Panc1 (cell line): ENCODE measurements around the gene ADCY4. TPM values are rescaled to one million over a fixed set of nuclear protein-coding genes. Genes with fewer than 3 reads are reported as not detected.
A peak's percentile ranks its signal among the peaks of the same experiment; 100 is the strongest.

Experiments
- ATAC-seq: fragments of 200-7000 bp; cut with Tn5 transposase; 2 replicates; pipeline ENCODE4 v1.9.1; 2020; ENCODE audit warnings: mild to moderate bottlenecking, moderate library complexity
- BruUV-seq: library from RNA; stranded (reverse); fragments of 400-500 nt; replicated peaks from 2 replicates; lab custom pipeline; 2021; lab: Mats Ljungman, UMichigan
- CTCF ChIA-PET: fragments of 300-600 bp; sonication (Branson Sonifier 250); formaldehyde crosslinking; loops from one replicate; lab custom pipeline; 2022; ENCODE audit warnings: antibody characterized with exemption; lab: Charles Lee
- POLR2A ChIA-PET: fragments of 300-600 bp; sonication (Branson Sonifier 250); formaldehyde crosslinking; loops from one replicate; lab custom pipeline; 2022; ENCODE audit warnings: antibody characterized with exemption; lab: Charles Lee
- DNase-seq: peaks from one replicate; pipeline ENCODE4 v3.0.0-alpha.2; 2010; ENCODE audit warnings: low read depth, low spot score
- H3K27ac ChIP-seq: 2 replicates; pipeline ENCODE4 v1.5.1; 2011; ENCODE audit warnings: mild to moderate bottlenecking, low read length, inconsistent platforms
- H3K27me3 ChIP-seq: fragments of 200-500 bp; sonication (Bioruptor generic); 2 replicates; pipeline ENCODE4 v1.6.0; 2014; ENCODE audit warnings: low read length, inconsistent platforms; ENCODE audit not compliant: control insufficient read depth, insufficient read depth
- H3K36me3 ChIP-seq: fragments of 200-500 bp; sonication (Bioruptor generic); 2 replicates; pipeline ENCODE4 v1.5.1; 2014; ENCODE audit warnings: inconsistent platforms, mild to moderate bottlenecking, low read length, moderate library complexity; ENCODE audit not compliant: control insufficient read depth, insufficient read depth
- H3K4me1 ChIP-seq: 2 replicates; pipeline ENCODE4 v1.5.1; 2011; ENCODE audit warnings: inconsistent platforms, mild to moderate bottlenecking, low read length, moderate library complexity; ENCODE audit not compliant: control insufficient read depth, insufficient read depth
- H3K4me3 ChIP-seq, 2 experiments: 2 replicates each; pipeline ENCODE4 v1.5.1; 2011 to 2012; ENCODE audit warnings: low read depth in 2 of 2, low read length in 2 of 2, mild to moderate bottlenecking in 2 of 2, inconsistent platforms in 1 of 2, moderate library complexity in 1 of 2
- H3K9me3 ChIP-seq: fragments of 200-500 bp; sonication (Bioruptor generic); 2 replicates; pipeline ENCODE4 v1.5.1; 2014; ENCODE audit warnings: low read depth, mild to moderate bottlenecking, inconsistent platforms, low read length, moderate library complexity; ENCODE audit not compliant: control insufficient read depth, insufficient read depth
- CTCF ChIP-seq: fragments of 450-650 bp; IDR thresholded peaks from 2 replicates; pipeline ENCODE4 v1.5.1; 2017; ENCODE audit warnings: mild to moderate bottlenecking
- POLR2AphosphoS5 ChIP-seq: IDR thresholded peaks from 2 replicates; pipeline ENCODE4 v1.6.1; 2012; ENCODE audit warnings: mild to moderate bottlenecking, low read depth, low read length, moderate library complexity
- REST ChIP-seq, 2 experiments: IDR thresholded peaks; 2 replicates each; pipeline ENCODE4 v1.6.1; 2011 to 2012; ENCODE audit warnings: low read depth in 2 of 2, control low read depth in 1 of 2, low read length in 1 of 2, mild to moderate bottlenecking in 1 of 2, moderate library complexity in 1 of 2; ENCODE audit not compliant: insufficient read depth in 1 of 2
- SIN3A ChIP-seq: IDR thresholded peaks from 2 replicates; pipeline ENCODE4 v1.6.1; 2012; ENCODE audit warnings: low read depth, mild to moderate bottlenecking, low read length, moderate library complexity, borderline replicate concordance; ENCODE audit not compliant: insufficient read depth
- TCF7L2 ChIP-seq: IDR thresholded peaks from 2 replicates; pipeline ENCODE4 v1.6.1; 2011; ENCODE audit warnings: mild to moderate bottlenecking, low read depth, low read length, inconsistent platforms
- in situ Hi-C: cut with HindIII; loops from 2 replicates; pipeline ENCODE4 v1.10.0; 2016; ENCODE audit warnings: low sequenced_read_pairs, low pct_unique_long_range_greater_than_20kb
- intact Hi-C: fragments of 100-400 bp; cut with micrococcal nuclease; formaldehyde crosslinking; loops from one replicate; pipeline ENCODE4 v1.10.0; 2022; ENCODE audit not compliant: unreplicated experiment
- total RNA-seq: library from RNA; stranded (reverse); gene quantifications from one replicate; pipeline ENCODE4 v1.2.1, GENCODE V29; 2021; ENCODE audit not compliant: unreplicated experiment

ADCY4 gene
- total RNA-seq, 1 experiment from 2014 or later = 0.21 TPM

DNA sequence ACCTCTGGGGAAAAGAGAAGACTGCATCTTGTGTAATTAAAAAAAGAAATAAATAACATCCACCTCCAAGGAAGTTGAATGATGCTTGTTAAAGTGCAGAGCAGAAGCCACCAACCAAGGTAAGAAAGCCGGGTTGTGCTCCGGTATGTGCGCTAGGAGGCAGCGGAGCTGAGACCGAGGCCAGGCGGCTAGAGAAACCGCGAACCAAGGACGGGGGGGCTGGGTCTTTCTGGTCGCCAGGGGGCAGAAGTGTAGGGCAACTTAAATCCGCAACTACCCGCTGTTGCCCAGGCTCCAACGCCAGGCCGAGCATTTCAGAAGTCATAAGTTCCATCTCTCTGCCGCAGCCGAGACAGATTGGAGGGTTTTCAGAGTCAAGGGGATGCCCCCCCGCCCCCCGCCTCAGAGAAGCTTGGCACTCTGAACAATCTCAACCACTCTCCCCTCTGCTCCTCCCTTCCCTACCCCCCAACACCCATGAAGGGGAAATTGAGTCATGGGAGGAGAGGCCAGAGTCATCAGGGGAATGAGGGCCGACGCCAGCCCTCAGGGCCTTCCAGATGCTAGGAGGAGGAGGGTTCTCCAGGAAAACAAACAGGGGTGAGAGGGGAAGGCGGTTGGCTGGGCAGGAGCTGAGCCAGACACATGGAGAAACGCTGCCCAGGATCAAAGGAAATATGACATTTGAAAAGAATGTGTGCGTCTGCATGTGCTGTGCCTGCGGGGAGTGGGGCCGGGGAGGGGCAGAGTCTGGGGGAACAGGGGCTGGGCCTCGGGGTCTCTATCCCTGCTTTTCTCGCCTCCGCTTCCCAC is 30.9 kb upstream of the ADCY4 start:
- intact Hi-C loops (loop anchor here (1.0 kb wide), 1 partner anchor 65 kb away; no protein-coding TSS in a partner anchor), in situ Hi-C loops (no loop called here)
- H3K4me1 ChIP-seq = peaks cover 6% of the 10 kb centered on the region
- ChIA-PET CTCF (interaction anchor here (0.7 to 2.3 kb wide), 3 partner anchors 32 to 65 kb away, joined by 4 to 46 read pairs (median 7); partner anchors contain the start of gene KHNYN), POLR2A (interaction anchor here (0.7 to 1.2 kb wide), 4 partner anchors 17 to 69 kb away, joined by 3 to 20 read pairs (median 5); no protein-coding TSS in a partner anchor)
- ATAC-seq (peak; percentile 82), DNase-seq (no peak)
- no peaks in the 10 kb centered on the region; the same call in 1 of the 2 replicates for H3K36me3 ChIP-seq
- TF ChIP-seq TCF7L2 (peak; percentile 57), POLR2AphosphoS5 (no peak), CTCF (peak; percentile 89)
- no peaks in the 10 kb centered on the region for H3K27me3 ChIP-seq
- BruUV-seq = no TSS peak
- H3K27ac ChIP-seq = no peak overlapping the region
- no peaks in the 10 kb centered on the region for H3K9me3 ChIP-seq
- peak overlapping the region; percentile 35 to 53 for H3K4me3 ChIP-seq

DNA sequence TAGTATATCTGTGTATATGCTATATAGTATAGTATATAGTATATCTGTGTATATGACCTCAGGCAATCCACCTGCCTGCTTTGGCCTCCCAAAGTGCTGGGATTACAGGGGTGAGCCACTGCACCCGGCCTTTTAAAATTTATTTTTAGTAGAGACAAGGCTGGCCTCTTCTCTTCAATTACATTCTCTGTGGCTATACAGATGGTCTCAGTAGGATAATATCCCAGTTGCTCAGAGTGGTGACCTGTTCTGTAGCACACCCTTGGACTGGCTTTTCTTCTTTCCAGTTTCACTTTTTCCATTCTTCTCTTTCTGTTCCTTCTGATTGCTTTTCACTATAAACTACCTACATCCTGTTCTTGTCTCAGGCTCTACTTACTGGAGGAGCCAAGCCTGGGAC is 30.0 kb upstream of the ADCY4 start:
- TF ChIP-seq POLR2AphosphoS5 = no peak
- no peak for TF ChIP-seq TCF7L2
- TF ChIP-seq REST (IDR thresholded peaks at IDR 0.05; ENCODE audit: insufficient read depth in 1 of 2, low read depth in 2 of 2, low read length in 1 of 2) = no peak
- no peak for TF ChIP-seq SIN3A
- TF ChIP-seq CTCF = no peak
- H3K9me3 ChIP-seq = no peaks in the 10 kb centered on the region
- no peak overlapping the region for H3K4me3 ChIP-seq
- in situ Hi-C loops (no loop called here), intact Hi-C loops (loop anchor here (1.0 kb wide), 1 partner anchor 66 kb away; no protein-coding TSS in a partner anchor)
- no peaks in the 10 kb centered on the region; the same call in 1 of the 2 replicates for H3K36me3 ChIP-seq
- no TSS peak for BruUV-seq
- POLR2A ChIA-PET = interaction anchor here (1.2 kb wide), 1 partner anchor 67 kb away, joined by 5 read pairs; no protein-coding TSS in a partner anchor
- H3K27me3 ChIP-seq = no peaks in the 10 kb centered on the region
- H3K4me1 ChIP-seq = peaks cover 6% of the 10 kb centered on the region
- H3K27ac ChIP-seq = no peak overlapping the region
- ATAC-seq (no peak), DNase-seq (no peak)
- CTCF ChIA-PET = interaction anchor here (1.6 to 2.3 kb wide), 2 partner anchors 31 to 66 kb away, joined by 7 to 46 read pairs; partner anchors contain the start of gene KHNYN
